Liver (tissue), 9 donors: ENCODE measurements around the gene RBFOX1. TPM values are rescaled to one million over a fixed set of nuclear protein-coding genes. Genes with fewer than 3 reads are reported as not detected.

Source experiments
- DNase-seq: peaks from one replicate; pipeline ENCODE4 v3.0.0-alpha.2; 2017; ENCODE audit warnings: low spot score
- H3K27ac ChIP-seq, 2 donors: one replicate each; pipeline ENCODE4 v1.7.0; 2013; ENCODE audit warnings: inconsistent platforms in 2 of 2, low read length in 2 of 2, control low read depth in 1 of 2, low read depth in 1 of 2, mild to moderate bottlenecking in 1 of 2
- H3K27me3 ChIP-seq, 4 donors: one replicate each; pipeline versions ENCODE4 v1.6.1 to v1.7.0; 2013; ENCODE audit warnings: low read length in 3 of 4, inconsistent platforms in 1 of 4, mild to moderate bottlenecking in 1 of 4, moderate library complexity in 1 of 4; ENCODE audit not compliant: control insufficient read depth in 4 of 4, insufficient read depth in 4 of 4
- H3K36me3 ChIP-seq, 4 donors: one replicate each; pipeline versions ENCODE4 v1.6.1 to v1.7.0; 2013; ENCODE audit warnings: low read length in 3 of 4, mild to moderate bottlenecking in 3 of 4, low read depth in 1 of 4, moderate library complexity in 1 of 4; ENCODE audit not compliant: control insufficient read depth in 4 of 4, insufficient read depth in 3 of 4
- H3K4me1 ChIP-seq, 4 donors: one replicate each; pipeline versions ENCODE4 v1.6.1 to v1.7.0; 2013; ENCODE audit warnings: low read length in 3 of 4, mild to moderate bottlenecking in 3 of 4, moderate library complexity in 1 of 4; ENCODE audit not compliant: control insufficient read depth in 4 of 4, insufficient read depth in 4 of 4
- H3K4me3 ChIP-seq, 3 donors: one replicate each; pipeline versions ENCODE4 v1.6.1 to v1.7.0; 2013; ENCODE audit warnings: low read length in 3 of 3, control low read depth in 1 of 3, low read depth in 1 of 3, mild to moderate bottlenecking in 1 of 3
- H3K9ac ChIP-seq, 2 donors: one replicate each; pipeline ENCODE4 v1.7.0; 2013; ENCODE audit warnings: low read length in 2 of 2, mild to moderate bottlenecking in 2 of 2, moderate library complexity in 2 of 2, control low read depth in 1 of 2, low read depth in 1 of 2
- H3K9me3 ChIP-seq, 4 donors: one replicate each; pipeline versions ENCODE4 v1.6.1 to v1.7.0; 2013; ENCODE audit warnings: low read length in 3 of 4; ENCODE audit not compliant: control insufficient read depth in 4 of 4
- EGR1 ChIP-seq, 2 donors: IDR thresholded peaks; 2 replicates each; pipeline ENCODE4 v1.6.1; 2016 to 2018; ENCODE audit warnings: antibody characterized with exemption in 2 of 2, low read depth in 2 of 2
- FOXA1 ChIP-seq: IDR thresholded peaks from 2 replicates; pipeline ENCODE4 v1.6.1; 2016; ENCODE audit warnings: antibody characterized with exemption
- FOXA2 ChIP-seq: IDR thresholded peaks from 2 replicates; pipeline ENCODE4 v1.6.1; 2016; ENCODE audit warnings: antibody characterized with exemption
- GABPA ChIP-seq, 2 donors: IDR thresholded peaks in 1 of 2; conservative IDR thresholded peaks in 1 of 2; 2 replicates each; pipeline ENCODE4 v1.6.1; 2016; ENCODE audit warnings: antibody characterized with exemption in 2 of 2, mild to moderate bottlenecking in 1 of 2, moderate library complexity in 1 of 2
- HNF4A ChIP-seq, 2 donors: conservative IDR thresholded peaks; 2 replicates each; pipeline ENCODE4 v1.6.1; 2016; ENCODE audit warnings: antibody characterized with exemption in 2 of 2, mild to moderate bottlenecking in 2 of 2
- HNF4G ChIP-seq: IDR thresholded peaks from 2 replicates; pipeline ENCODE4 v1.6.1; 2016; ENCODE audit warnings: antibody characterized with exemption
- JUND ChIP-seq, 2 donors: IDR thresholded peaks; 2 replicates each; pipeline ENCODE4 v1.6.1; 2016; ENCODE audit warnings: antibody characterized with exemption in 2 of 2
- NR2F2 ChIP-seq: IDR thresholded peaks from 2 replicates; pipeline ENCODE4 v1.6.1; 2016; ENCODE audit warnings: antibody characterized with exemption
- RAD21 ChIP-seq, 2 donors: IDR thresholded peaks; 2 replicates each; pipeline ENCODE4 v1.6.1; 2016; ENCODE audit warnings: antibody characterized with exemption in 2 of 2, mild to moderate bottlenecking in 2 of 2
- RXRA ChIP-seq, 2 donors: IDR thresholded peaks; 2 replicates each; pipeline ENCODE4 v1.6.1; 2017 to 2018; ENCODE audit warnings: antibody characterized with exemption in 2 of 2, mild to moderate bottlenecking in 1 of 2
- SP1 ChIP-seq: IDR thresholded peaks from 2 replicates; pipeline ENCODE4 v1.6.1; 2018; ENCODE audit warnings: antibody characterized with exemption, mild to moderate bottlenecking
- TAF1 ChIP-seq: conservative IDR thresholded peaks from 2 replicates; pipeline ENCODE4 v1.6.1; 2016; ENCODE audit warnings: antibody characterized with exemption, mild to moderate bottlenecking
- YY1 ChIP-seq: IDR thresholded peaks from 2 replicates; pipeline ENCODE4 v1.6.1; 2016; ENCODE audit warnings: antibody characterized with exemption, mild to moderate bottlenecking
- WGBS: extraction: QIAGEN DNeasy Blood & Tissue Kit; methylation state at CpG from one replicate; pipeline ENCODE4 v1.1.7; 2013; 5-methylcytosine and 5-hydroxymethylcytosine counted together
- polyA plus RNA-seq, 2 donors: library from polyadenylated mRNA; stranded (reverse) in 1 of 2; unstranded in 1 of 2; fragments of 200-250 nt in 1 of 2; fragments of >200 nt in 1 of 2; fragmentation: Nextera tagmentation in 1 of 2; extraction: Ambion mirVana in 1 of 2; gene quantifications; one replicate each; pipeline versions ENCODE4 v1.2.1 to v1.2.3, GENCODE V29; 2013 to 2015
- total RNA-seq, 2 donors: library from RNA; depleted of rRNA; stranded (reverse); fragments of >200 nt; gene quantifications; one replicate each; pipeline ENCODE4 v1.2.3, GENCODE V29; 2014
- TF ChIP-seq, protein P1 (sequence below): IDR thresholded peaks from 2 replicates; pipeline ENCODE4 v1.6.1; 2016; ENCODE audit warnings: antibody characterized with exemption
- TF ChIP-seq, protein P2 (sequence below): fragments of 150-350 bp; IDR thresholded peaks from 2 replicates; pipeline ENCODE4 v1.5.1; 2017; ENCODE audit warnings: improper control_type of control experiment, low read depth, low read length; ENCODE audit not compliant: missing input control
- TF ChIP-seq, protein P3 (sequence below): IDR thresholded peaks from 2 replicates; pipeline ENCODE4 v1.6.1; 2016; ENCODE audit warnings: antibody characterized with exemption
- TF ChIP-seq, protein P4 (sequence below): IDR thresholded peaks from 2 replicates; pipeline ENCODE4 v1.6.1; 2016; ENCODE audit warnings: antibody characterized with exemption, mild to moderate bottlenecking
- TF ChIP-seq, protein P5 (sequence below): IDR thresholded peaks from 2 replicates; pipeline ENCODE4 v1.6.1; 2016; ENCODE audit warnings: antibody characterized with exemption
- donor health status: healthy.
- donor health status: healthy.
- donor health status: healthy.
- donor health status: healthy.
- donor health status: healthy.

Gene RBFOX1
- total and polyA plus RNA-seq, 4 donors: not detected

DNA sequence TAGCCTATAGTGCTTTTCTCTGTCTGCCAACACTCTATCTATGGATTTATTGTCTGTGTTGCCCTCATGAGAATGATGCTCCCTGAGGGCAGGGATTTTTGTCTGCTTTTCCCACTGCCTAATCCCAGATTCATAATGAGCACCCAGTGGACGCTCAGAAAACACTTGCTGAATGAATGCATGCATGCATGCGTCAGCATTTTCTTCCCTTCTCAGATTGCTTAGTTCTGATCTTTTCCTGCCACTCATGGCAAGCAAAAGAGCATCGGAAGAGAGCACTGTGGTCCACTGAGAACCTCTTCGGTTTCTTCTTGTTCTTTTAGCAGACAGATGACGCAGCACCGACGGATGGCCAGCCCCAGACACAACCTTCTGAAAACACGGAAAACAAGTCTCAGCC, 246.8 kb downstream of the RBFOX1 start:
- H3K27ac ChIP-seq: no peak overlapping the region
- DNase-seq: no peak
- no peak overlapping the region for H3K9ac ChIP-seq
- no peaks in the 10 kb centered on the region for H3K36me3 ChIP-seq
- no peaks in the 10 kb centered on the region for H3K9me3 ChIP-seq
- no peaks in the 10 kb centered on the region for H3K4me1 ChIP-seq
- WGBS: 83% methylated on average over 8 of the region's 8 CpGs
- H3K4me3 ChIP-seq: no peak overlapping the region
- peaks cover 0 to 4% (median 0%) of the 10 kb centered on the region in 4 donors for H3K27me3 ChIP-seq
- TF ChIP-seq NR2F2: no peak
- TF ChIP-seq RXRA (IDR thresholded peaks at IDR 0.05): no peak
- TF ChIP-seq, protein P1, sequence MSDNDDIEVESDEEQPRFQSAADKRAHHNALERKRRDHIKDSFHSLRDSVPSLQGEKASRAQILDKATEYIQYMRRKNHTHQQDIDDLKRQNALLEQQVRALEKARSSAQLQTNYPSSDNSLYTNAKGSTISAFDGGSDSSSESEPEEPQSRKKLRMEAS: no peak
- TF ChIP-seq FOXA1: no peak
- TF ChIP-seq, protein P2, sequence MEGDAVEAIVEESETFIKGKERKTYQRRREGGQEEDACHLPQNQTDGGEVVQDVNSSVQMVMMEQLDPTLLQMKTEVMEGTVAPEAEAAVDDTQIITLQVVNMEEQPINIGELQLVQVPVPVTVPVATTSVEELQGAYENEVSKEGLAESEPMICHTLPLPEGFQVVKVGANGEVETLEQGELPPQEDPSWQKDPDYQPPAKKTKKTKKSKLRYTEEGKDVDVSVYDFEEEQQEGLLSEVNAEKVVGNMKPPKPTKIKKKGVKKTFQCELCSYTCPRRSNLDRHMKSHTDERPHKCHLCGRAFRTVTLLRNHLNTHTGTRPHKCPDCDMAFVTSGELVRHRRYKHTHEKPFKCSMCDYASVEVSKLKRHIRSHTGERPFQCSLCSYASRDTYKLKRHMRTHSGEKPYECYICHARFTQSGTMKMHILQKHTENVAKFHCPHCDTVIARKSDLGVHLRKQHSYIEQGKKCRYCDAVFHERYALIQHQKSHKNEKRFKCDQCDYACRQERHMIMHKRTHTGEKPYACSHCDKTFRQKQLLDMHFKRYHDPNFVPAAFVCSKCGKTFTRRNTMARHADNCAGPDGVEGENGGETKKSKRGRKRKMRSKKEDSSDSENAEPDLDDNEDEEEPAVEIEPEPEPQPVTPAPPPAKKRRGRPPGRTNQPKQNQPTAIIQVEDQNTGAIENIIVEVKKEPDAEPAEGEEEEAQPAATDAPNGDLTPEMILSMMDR: no peak
- TF ChIP-seq, protein P3, sequence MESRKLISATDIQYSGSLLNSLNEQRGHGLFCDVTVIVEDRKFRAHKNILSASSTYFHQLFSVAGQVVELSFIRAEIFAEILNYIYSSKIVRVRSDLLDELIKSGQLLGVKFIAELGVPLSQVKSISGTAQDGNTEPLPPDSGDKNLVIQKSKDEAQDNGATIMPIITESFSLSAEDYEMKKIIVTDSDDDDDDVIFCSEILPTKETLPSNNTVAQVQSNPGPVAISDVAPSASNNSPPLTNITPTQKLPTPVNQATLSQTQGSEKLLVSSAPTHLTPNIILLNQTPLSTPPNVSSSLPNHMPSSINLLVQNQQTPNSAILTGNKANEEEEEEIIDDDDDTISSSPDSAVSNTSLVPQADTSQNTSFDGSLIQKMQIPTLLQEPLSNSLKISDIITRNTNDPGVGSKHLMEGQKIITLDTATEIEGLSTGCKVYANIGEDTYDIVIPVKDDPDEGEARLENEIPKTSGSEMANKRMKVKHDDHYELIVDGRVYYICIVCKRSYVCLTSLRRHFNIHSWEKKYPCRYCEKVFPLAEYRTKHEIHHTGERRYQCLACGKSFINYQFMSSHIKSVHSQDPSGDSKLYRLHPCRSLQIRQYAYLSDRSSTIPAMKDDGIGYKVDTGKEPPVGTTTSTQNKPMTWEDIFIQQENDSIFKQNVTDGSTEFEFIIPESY: no peak
- no peak for TF ChIP-seq TAF1
- no peak for TF ChIP-seq EGR1 (IDR thresholded peaks at IDR 0.05; ENCODE audit: low read depth in 2 of 2)

DNA sequence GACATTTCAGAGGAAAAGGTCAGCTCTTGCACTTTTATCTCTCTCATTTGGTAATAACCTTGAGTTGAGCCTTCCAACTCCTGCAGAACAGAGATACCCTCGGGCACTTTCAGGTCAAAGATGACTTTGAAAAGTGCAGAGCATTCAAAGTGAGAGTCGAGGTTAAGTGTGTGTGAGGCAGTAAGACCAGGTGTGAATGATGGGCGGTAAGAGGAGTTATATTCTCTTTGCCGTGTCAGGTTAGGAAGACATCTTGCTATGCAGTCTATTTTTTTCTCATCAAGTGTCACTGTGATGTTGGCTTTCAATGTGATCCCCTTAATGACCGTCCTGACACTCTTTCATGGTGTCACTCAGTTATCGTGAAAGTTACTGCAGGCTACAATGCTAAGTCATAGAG, 248.5 kb downstream of the RBFOX1 start:
- Histone ChIP-seq H3K9ac (no peak overlapping the region), H3K36me3 (no peaks in the 10 kb centered on the region), H3K9me3 (no peaks in the 10 kb centered on the region), H3K27ac (no peak overlapping the region), H3K4me3 (no peak overlapping the region), H3K27me3 (peaks cover 0 to 4% (median 0%) of the 10 kb centered on the region in 4 donors), H3K4me1 (no peaks in the 10 kb centered on the region)
- no peak for DNase-seq
- 69% methylated on average over 6 of the region's 6 CpGs for WGBS
- TF ChIP-seq TAF1 (no peak), RAD21 (IDR thresholded peaks at IDR 0.05) (no peak), JUND (IDR thresholded peaks at IDR 0.05) (no peak), HNF4G (no peak), FOXA2 (no peak), HNF4A (conservative IDR thresholded peaks at IDR 0.05) (no peak), GABPA (IDR thresholded peaks at IDR 0.05 in 1 of 2, conservative IDR thresholded peaks at IDR 0.05 in 1 of 2) (no peak), NR2F2 (no peak), FOXA1 (no peak), SP1 (no peak), RXRA (IDR thresholded peaks at IDR 0.05) (no peak), EGR1 (IDR thresholded peaks at IDR 0.05; ENCODE audit: low read depth in 2 of 2) (no peak), YY1 (no peak)
- TF ChIP-seq, protein P4, sequence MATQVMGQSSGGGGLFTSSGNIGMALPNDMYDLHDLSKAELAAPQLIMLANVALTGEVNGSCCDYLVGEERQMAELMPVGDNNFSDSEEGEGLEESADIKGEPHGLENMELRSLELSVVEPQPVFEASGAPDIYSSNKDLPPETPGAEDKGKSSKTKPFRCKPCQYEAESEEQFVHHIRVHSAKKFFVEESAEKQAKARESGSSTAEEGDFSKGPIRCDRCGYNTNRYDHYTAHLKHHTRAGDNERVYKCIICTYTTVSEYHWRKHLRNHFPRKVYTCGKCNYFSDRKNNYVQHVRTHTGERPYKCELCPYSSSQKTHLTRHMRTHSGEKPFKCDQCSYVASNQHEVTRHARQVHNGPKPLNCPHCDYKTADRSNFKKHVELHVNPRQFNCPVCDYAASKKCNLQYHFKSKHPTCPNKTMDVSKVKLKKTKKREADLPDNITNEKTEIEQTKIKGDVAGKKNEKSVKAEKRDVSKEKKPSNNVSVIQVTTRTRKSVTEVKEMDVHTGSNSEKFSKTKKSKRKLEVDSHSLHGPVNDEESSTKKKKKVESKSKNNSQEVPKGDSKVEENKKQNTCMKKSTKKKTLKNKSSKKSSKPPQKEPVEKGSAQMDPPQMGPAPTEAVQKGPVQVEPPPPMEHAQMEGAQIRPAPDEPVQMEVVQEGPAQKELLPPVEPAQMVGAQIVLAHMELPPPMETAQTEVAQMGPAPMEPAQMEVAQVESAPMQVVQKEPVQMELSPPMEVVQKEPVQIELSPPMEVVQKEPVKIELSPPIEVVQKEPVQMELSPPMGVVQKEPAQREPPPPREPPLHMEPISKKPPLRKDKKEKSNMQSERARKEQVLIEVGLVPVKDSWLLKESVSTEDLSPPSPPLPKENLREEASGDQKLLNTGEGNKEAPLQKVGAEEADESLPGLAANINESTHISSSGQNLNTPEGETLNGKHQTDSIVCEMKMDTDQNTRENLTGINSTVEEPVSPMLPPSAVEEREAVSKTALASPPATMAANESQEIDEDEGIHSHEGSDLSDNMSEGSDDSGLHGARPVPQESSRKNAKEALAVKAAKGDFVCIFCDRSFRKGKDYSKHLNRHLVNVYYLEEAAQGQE: no peak
- TF ChIP-seq, protein P5, sequence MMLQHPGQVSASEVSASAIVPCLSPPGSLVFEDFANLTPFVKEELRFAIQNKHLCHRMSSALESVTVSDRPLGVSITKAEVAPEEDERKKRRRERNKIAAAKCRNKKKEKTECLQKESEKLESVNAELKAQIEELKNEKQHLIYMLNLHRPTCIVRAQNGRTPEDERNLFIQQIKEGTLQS: no peak
- TF ChIP-seq, protein P3: no peak
- TF ChIP-seq, protein P1: no peak
- TF ChIP-seq, protein P2: no peak
